ENCODE measurements around the gene AEBP1.

The AEBP1 gene

DNA sequence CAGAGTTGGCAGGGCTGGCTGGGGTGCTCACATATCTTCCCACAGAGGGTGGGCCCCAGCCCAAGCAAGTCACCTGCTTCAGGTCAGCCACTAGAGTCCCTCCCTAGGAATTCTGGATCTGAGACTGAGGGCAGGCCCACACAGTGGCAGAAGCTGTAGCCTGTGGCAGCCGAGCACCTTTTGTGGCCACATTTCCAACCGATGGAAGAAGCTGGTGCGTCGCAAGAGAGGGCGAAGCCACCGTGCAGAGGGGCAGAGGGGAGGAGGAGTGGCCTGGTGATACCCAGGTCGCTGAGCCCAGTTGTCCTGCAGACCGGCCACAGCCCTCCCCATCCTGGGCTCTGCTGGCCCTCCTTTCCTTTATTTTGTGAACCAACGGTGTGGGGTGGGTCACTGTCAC, 27.1 kb upstream of the AEBP1 start:
- no peak for DNase-seq
- Histone ChIP-seq H3K9me3 (ENCODE audit: control insufficient read depth, low read length) (no peaks in the 10 kb centered on the region), H3K36me3 (ENCODE audit: control insufficient read depth, insufficient read depth, low read length) (peaks cover 79% of the 10 kb centered on the region), H3K27me3 (replicated peaks; ENCODE audit: control insufficient read depth, insufficient read depth, low read length, poor library complexity, severe bottlenecking) (no peaks in the 10 kb centered on the region), H3K4me3 (ENCODE audit: insufficient read depth, low read depth, low read length, poor library complexity, severe bottlenecking) (no peak overlapping the region), H3K27ac (ENCODE audit: insufficient read depth, low read length, poor library complexity, severe bottlenecking) (no peak overlapping the region), H3K4me1 (ENCODE audit: control insufficient read depth, insufficient read depth, low read length, poor library complexity, severe bottlenecking) (peaks cover 9% of the 10 kb centered on the region)

DNA sequence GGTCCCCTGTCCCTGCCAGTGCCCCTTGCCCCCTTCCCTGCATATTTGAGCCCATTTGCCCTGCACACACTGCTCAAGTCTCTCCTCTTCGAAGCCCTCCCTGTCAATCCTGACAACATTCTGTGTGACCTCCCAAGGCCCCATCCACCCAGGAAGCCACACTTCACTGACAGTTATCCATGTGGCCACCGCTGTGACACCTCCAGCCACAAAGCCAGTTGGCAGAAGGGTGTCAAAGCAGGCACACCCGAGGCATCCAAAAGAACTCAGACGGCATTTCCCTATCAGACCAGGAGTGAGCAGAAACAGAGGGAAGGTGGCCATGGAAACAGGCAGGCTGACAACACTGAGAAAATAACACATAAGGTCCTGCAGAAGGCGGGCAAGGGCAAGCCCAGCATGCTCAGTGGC, 26.5 kb upstream of the AEBP1 start:
- peaks cover 77% of the 10 kb centered on the region for H3K36me3 ChIP-seq (ENCODE audit: control insufficient read depth, insufficient read depth, low read length)
- DNase-seq = no peak
- no peaks in the 10 kb centered on the region for H3K9me3 ChIP-seq (ENCODE audit: control insufficient read depth, low read length)
- H3K4me3 ChIP-seq (ENCODE audit: insufficient read depth, low read depth, low read length, poor library complexity, severe bottlenecking) = no peak overlapping the region
- H3K27me3 ChIP-seq (replicated peaks; ENCODE audit: control insufficient read depth, insufficient read depth, low read length, poor library complexity, severe bottlenecking) = no peaks in the 10 kb centered on the region
- H3K4me1 ChIP-seq (ENCODE audit: control insufficient read depth, insufficient read depth, low read length, poor library complexity, severe bottlenecking) = peaks cover 9% of the 10 kb centered on the region
- no peak overlapping the region for H3K27ac ChIP-seq (ENCODE audit: insufficient read depth, low read length, poor library complexity, severe bottlenecking)

DNA sequence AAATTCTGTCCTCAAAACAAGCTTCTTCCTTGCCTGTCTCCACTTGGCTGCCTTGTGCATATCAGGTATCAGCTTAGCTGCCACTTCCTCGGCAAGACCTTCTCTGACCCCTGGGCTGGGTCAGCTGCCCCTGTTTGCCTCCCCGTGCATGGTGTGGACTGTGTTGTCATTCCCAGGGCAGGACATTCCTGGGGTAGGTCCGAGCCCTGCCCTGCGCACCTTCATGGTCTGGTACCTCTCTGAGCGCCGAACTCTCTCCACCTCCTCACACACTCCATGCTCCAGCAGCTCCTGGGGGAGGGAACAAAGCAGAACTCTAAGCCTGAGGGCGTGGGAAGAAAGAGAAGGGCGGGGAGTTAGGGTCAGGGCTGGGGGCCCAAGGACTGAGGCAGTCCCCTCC, 25.6 kb upstream of the AEBP1 start:
- peaks cover 9% of the 10 kb centered on the region for H3K4me1 ChIP-seq (ENCODE audit: control insufficient read depth, insufficient read depth, low read length, poor library complexity, severe bottlenecking)
- DNase-seq = no peak
- H3K36me3 ChIP-seq (ENCODE audit: control insufficient read depth, insufficient read depth, low read length) = peaks cover 69% of the 10 kb centered on the region

DNA sequence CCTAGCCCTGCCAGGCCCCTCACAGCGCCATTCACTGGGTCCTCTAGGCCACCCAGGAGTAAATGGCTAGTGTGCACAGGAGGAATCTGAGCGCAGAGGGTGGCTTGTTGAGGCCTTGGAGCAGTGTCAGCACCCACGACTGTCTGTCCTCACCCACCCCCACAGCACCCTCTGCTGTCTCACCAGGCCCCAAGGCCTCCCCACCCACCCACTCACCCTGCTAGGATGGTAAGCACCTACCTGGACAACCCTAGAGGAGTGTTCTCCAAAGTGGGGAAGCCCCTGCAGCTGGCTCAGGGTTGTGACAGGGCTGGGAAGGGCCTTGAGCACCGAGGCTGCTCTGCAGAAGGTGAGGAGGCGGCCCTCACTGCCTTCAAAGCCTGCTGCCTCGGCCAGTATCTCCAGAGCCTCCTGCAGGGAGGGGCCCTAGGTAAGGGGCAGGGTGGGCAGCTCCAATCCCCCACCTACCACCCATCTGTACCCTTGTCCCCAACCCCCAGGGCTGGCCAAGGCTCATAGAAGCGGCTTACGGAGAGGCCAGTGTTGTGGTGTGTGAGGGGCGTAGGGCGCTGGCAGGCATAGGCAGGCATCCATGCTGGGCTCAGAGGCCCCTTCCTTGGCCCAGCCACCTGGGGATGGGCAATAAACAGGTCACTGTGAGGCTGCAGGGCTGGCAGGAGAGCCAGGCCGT, 24.7 kb upstream of the AEBP1 start:
- Histone ChIP-seq H3K9me3 (ENCODE audit: control insufficient read depth, low read length) (no peaks in the 10 kb centered on the region), H3K27ac (ENCODE audit: insufficient read depth, low read length, poor library complexity, severe bottlenecking) (peak overlapping the region; percentile 6), H3K36me3 (ENCODE audit: control insufficient read depth, insufficient read depth, low read length) (peaks cover 59% of the 10 kb centered on the region), H3K4me3 (ENCODE audit: insufficient read depth, low read depth, low read length, poor library complexity, severe bottlenecking) (no peak overlapping the region), H3K4me1 (ENCODE audit: control insufficient read depth, insufficient read depth, low read length, poor library complexity, severe bottlenecking) (peaks cover 9% of the 10 kb centered on the region), H3K27me3 (replicated peaks; ENCODE audit: control insufficient read depth, insufficient read depth, low read length, poor library complexity, severe bottlenecking) (no peaks in the 10 kb centered on the region)
- no peak for DNase-seq

More for the DNA sequence above, 25.6 kb upstream of the AEBP1 start:
- H3K4me3 ChIP-seq (ENCODE audit: insufficient read depth, low read depth, low read length, poor library complexity, severe bottlenecking) = no peak overlapping the region
- H3K27me3 ChIP-seq (replicated peaks; ENCODE audit: control insufficient read depth, insufficient read depth, low read length, poor library complexity, severe bottlenecking) = no peaks in the 10 kb centered on the region
- no peak overlapping the region for H3K27ac ChIP-seq (ENCODE audit: insufficient read depth, low read length, poor library complexity, severe bottlenecking)
- H3K9me3 ChIP-seq (ENCODE audit: control insufficient read depth, low read length) = no peaks in the 10 kb centered on the region

DNA sequence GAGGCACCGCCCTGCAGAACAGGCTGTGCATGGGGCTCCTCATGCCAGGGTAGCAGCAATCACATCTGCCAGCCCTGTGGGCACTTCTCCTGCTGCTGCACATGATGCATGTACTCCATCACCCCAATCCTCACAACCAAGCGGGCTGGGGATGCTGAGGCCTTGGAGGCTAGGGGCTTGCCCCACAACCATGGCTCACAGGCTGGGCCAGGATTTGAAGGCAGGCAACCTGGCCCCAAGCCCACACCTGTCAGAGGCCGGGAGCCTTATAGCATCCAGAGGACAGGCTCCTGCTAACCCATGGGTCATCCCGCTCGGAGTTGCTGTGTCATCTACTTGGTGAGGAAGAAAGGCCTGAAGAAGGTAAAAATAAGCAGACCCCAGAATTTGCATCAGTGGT, 24.0 kb upstream of the AEBP1 start:
- peaks cover 55% of the 10 kb centered on the region for H3K36me3 ChIP-seq (ENCODE audit: control insufficient read depth, insufficient read depth, low read length)
- H3K27ac ChIP-seq (ENCODE audit: insufficient read depth, low read length, poor library complexity, severe bottlenecking) = no peak overlapping the region
- no peaks in the 10 kb centered on the region for H3K9me3 ChIP-seq (ENCODE audit: control insufficient read depth, low read length)

DNA sequence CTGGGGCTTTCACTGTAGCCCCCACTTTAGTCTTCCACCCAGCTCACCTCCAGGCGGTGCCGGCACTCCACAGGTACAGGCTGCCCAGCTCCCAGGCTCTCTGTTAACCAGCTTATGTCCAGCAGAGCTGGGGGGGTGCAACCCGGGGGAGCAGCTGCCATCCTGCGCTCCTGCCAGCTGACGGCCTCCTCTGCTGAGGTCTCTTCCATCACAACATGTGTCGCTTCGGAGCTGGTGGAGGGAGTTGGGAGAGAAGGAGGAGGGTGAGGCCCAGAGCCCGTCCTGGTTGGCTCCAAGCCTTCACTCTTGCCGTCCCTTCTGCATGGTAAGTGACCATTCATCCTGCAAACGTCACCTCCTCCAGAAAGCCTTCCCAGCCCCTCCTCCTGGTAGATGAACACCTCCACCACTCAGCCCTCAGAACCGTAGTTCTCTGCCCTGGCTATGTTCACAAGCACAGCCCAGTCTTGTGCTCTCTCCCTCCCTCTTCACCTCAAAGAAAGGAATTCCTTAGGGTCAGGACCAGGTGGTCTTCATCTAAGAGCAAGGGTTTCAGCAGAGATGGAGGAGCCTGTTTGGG, 23.4 kb upstream of the AEBP1 start:
- H3K4me1 ChIP-seq (ENCODE audit: control insufficient read depth, insufficient read depth, low read length, poor library complexity, severe bottlenecking) = peaks cover 9% of the 10 kb centered on the region
- H3K27ac ChIP-seq (ENCODE audit: insufficient read depth, low read length, poor library complexity, severe bottlenecking) = peak overlapping the region; percentile 48
- no peak for DNase-seq
- H3K27me3 ChIP-seq (replicated peaks; ENCODE audit: control insufficient read depth, insufficient read depth, low read length, poor library complexity, severe bottlenecking) = no peaks in the 10 kb centered on the region
- peak overlapping the region; percentile 68 for H3K4me3 ChIP-seq (ENCODE audit: insufficient read depth, low read depth, low read length, poor library complexity, severe bottlenecking)
- no peaks in the 10 kb centered on the region for H3K9me3 ChIP-seq (ENCODE audit: control insufficient read depth, low read length)
- peaks cover 48% of the 10 kb centered on the region for H3K36me3 ChIP-seq (ENCODE audit: control insufficient read depth, insufficient read depth, low read length)

More for the DNA sequence above, 24.0 kb upstream of the AEBP1 start:
- H3K4me1 ChIP-seq (ENCODE audit: control insufficient read depth, insufficient read depth, low read length, poor library complexity, severe bottlenecking) = peaks cover 9% of the 10 kb centered on the region
- no peaks in the 10 kb centered on the region for H3K27me3 ChIP-seq (replicated peaks; ENCODE audit: control insufficient read depth, insufficient read depth, low read length, poor library complexity, severe bottlenecking)
- DNase-seq = no peak
- no peak overlapping the region for H3K4me3 ChIP-seq (ENCODE audit: insufficient read depth, low read depth, low read length, poor library complexity, severe bottlenecking)

DNA sequence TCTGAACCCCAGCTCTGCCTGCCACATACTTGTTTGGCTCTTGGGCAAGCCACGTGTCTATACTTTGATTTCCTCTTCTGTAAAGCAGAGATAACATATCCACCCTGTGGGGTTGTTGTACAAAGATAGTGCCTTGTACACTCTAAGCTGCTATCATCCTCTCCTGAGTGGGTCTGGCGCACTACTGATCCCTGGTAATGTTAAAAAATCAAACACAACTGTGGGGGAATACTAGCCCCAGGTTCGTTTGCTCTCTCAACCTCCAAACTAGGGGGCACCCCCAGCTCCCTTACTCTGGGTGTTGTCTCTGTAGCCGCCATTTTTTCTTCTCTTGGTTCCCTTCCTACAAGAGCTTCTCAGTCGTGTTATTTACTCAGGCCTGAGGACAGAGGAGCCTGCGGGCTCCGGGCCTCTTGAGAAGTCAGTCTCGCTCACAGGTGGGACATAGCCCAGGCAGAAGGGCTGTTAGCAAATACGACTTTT, 22.8 kb upstream of the AEBP1 start:
- peak overlapping the region; percentile 48 for H3K27ac ChIP-seq (ENCODE audit: insufficient read depth, low read length, poor library complexity, severe bottlenecking)
- peak overlapping the region; percentile 68 for H3K4me3 ChIP-seq (ENCODE audit: insufficient read depth, low read depth, low read length, poor library complexity, severe bottlenecking)
- peaks cover 9% of the 10 kb centered on the region for H3K4me1 ChIP-seq (ENCODE audit: control insufficient read depth, insufficient read depth, low read length, poor library complexity, severe bottlenecking)
- H3K9me3 ChIP-seq (ENCODE audit: control insufficient read depth, low read length) = no peaks in the 10 kb centered on the region
- H3K27me3 ChIP-seq (replicated peaks; ENCODE audit: control insufficient read depth, insufficient read depth, low read length, poor library complexity, severe bottlenecking) = no peaks in the 10 kb centered on the region
- peak in 2 of 3 donors; percentile 5 to 6 for DNase-seq
- peaks cover 43% of the 10 kb centered on the region for H3K36me3 ChIP-seq (ENCODE audit: control insufficient read depth, insufficient read depth, low read length)

DNA sequence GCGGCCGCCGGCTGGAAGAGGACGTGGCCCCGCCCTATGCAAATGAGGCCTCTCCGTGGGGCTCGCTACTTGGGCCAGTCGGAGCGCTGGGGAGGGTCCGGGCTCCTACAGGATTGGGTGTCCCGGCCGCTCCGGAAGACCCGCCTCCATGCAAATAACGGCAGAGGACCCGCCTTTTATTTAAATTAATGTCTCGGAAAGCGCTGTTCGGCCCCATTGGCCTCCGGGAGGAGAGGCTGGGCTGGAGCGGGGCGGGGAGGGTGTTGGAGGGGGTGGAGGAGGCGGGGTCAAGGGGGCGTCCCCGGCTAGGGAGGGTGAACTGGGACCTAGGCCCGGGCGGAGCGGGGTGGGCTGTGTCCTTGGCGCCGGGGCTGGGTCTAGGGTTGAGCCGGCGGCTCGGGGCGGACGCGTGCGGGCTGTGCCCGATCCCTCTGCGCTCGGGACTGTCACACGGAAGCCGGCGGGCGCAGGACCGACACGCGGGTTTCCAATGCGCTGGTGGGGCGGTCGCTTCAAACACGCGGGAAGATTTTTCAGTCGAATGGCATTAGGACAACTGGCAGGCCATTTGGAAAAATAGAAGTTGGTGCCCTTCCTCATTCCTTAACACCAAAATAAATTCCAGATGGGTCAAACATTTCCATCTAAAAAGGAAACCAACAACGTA, 21.5 kb upstream of the AEBP1 start:
- peak overlapping the region; percentile 65 for H3K4me3 ChIP-seq (ENCODE audit: insufficient read depth, low read depth, low read length, poor library complexity, severe bottlenecking)
- peak; percentile 97 to 98 (median 97) for DNase-seq
- H3K9me3 ChIP-seq (ENCODE audit: control insufficient read depth, low read length) = no peaks in the 10 kb centered on the region
- H3K4me1 ChIP-seq (ENCODE audit: control insufficient read depth, insufficient read depth, low read length, poor library complexity, severe bottlenecking) = peaks cover 9% of the 10 kb centered on the region
- peaks cover 29% of the 10 kb centered on the region for H3K36me3 ChIP-seq (ENCODE audit: control insufficient read depth, insufficient read depth, low read length)
- peak overlapping the region; percentile 74 for H3K27ac ChIP-seq (ENCODE audit: insufficient read depth, low read length, poor library complexity, severe bottlenecking)
- no peaks in the 10 kb centered on the region for H3K27me3 ChIP-seq (replicated peaks; ENCODE audit: control insufficient read depth, insufficient read depth, low read length, poor library complexity, severe bottlenecking)

DNA sequence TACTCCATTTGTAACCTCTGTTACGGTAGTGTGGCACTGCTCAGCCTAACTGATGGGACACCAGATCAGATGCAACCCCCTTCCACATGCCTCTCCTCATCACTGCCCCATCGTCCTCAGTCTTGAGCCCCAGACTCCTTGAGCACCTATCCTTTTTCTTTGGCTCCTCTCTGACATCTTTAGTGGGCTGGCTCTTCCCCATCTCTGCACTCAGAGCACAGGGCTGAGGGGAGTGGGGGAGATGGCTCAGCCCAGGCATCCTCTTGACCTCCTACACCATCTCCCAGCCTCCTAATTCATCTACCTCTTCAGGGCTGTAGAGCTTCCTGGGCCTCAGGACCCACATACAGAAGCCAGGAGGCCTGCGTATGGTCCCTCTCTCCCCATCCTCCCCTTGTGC, 20.3 kb upstream of the AEBP1 start:
- Histone ChIP-seq H3K4me1 (ENCODE audit: control insufficient read depth, insufficient read depth, low read length, poor library complexity, severe bottlenecking) (peaks cover 9% of the 10 kb centered on the region), H3K9me3 (ENCODE audit: control insufficient read depth, low read length) (no peaks in the 10 kb centered on the region), H3K36me3 (ENCODE audit: control insufficient read depth, insufficient read depth, low read length) (peaks cover 18% of the 10 kb centered on the region), H3K27ac (ENCODE audit: insufficient read depth, low read length, poor library complexity, severe bottlenecking) (no peak overlapping the region), H3K4me3 (ENCODE audit: insufficient read depth, low read depth, low read length, poor library complexity, severe bottlenecking) (no peak overlapping the region), H3K27me3 (replicated peaks; ENCODE audit: control insufficient read depth, insufficient read depth, low read length, poor library complexity, severe bottlenecking) (no peaks in the 10 kb centered on the region)
- DNase-seq = no peak

DNA sequence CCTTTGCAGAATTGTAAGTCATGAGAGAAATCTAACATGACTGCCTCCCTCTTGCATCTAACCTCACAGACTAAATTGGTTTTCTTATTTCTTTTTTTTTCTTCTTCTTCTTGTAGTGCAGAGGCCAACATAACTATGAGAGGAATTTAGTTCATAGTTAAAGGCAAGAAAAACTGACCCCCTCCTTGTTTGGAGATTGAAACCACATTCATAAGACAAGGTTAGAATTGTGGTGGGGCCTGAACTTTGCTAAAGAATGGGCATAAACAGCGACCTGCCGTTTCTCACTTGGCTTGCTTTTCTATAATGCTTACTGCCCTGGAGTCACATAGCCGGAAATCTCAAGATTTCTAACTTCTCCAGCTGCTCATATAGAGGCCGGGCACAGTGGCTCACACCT, 19.4 kb upstream of the AEBP1 start:
- Histone ChIP-seq H3K36me3 (ENCODE audit: control insufficient read depth, insufficient read depth, low read length) (peaks cover 9% of the 10 kb centered on the region), H3K4me3 (ENCODE audit: insufficient read depth, low read depth, low read length, poor library complexity, severe bottlenecking) (no peak overlapping the region), H3K9me3 (ENCODE audit: control insufficient read depth, low read length) (no peaks in the 10 kb centered on the region), H3K27me3 (replicated peaks; ENCODE audit: control insufficient read depth, insufficient read depth, low read length, poor library complexity, severe bottlenecking) (no peaks in the 10 kb centered on the region), H3K4me1 (ENCODE audit: control insufficient read depth, insufficient read depth, low read length, poor library complexity, severe bottlenecking) (peaks cover 9% of the 10 kb centered on the region), H3K27ac (ENCODE audit: insufficient read depth, low read length, poor library complexity, severe bottlenecking) (no peak overlapping the region)
- no peak for DNase-seq
